H9 (cell line): ENCODE data around the gene PDE3A. TPM values are rescaled to one million over a fixed set of nuclear protein-coding genes. Genes with fewer than 3 reads are reported as not detected.
A peak's percentile ranks its signal among the peaks of the same experiment; 100 is the strongest.

ENCODE experiments used
- DNase-seq: peaks from one replicate; pipeline ENCODE4 v3.0.0-alpha.2; 2017
- H2AFZ ChIP-seq: one replicate; pipeline ENCODE4 v1.6.1; 2013; ENCODE audit warnings: mild to moderate bottlenecking, low read length, control low read depth, moderate library complexity
- H2AK5ac ChIP-seq: 2 replicates; pipeline ENCODE4 v1.6.1; 2013; ENCODE audit warnings: low read length, control low read depth, mixed read lengths; ENCODE audit not compliant: insufficient read length
- H2BK120ac ChIP-seq: one replicate; pipeline ENCODE4 v1.6.1; 2013; ENCODE audit warnings: low read depth, mild to moderate bottlenecking, low read length, control low read depth, inconsistent platforms; ENCODE audit not compliant: poor library complexity, severe bottlenecking
- H2BK12ac ChIP-seq: 2 replicates; pipeline ENCODE4 v1.6.1; 2013; ENCODE audit warnings: low read length, control low read depth, mixed read lengths, low read depth; ENCODE audit not compliant: insufficient read length
- H2BK15ac ChIP-seq: 2 replicates; pipeline ENCODE4 v1.6.1; 2013; ENCODE audit warnings: low read depth, low read length, control low read depth
- H2BK20ac ChIP-seq: one replicate; pipeline ENCODE4 v1.6.1; 2013; ENCODE audit warnings: low read depth, mild to moderate bottlenecking, low read length, control low read depth, inconsistent platforms; ENCODE audit not compliant: poor library complexity, severe bottlenecking
- H2BK5ac ChIP-seq: 2 replicates; pipeline ENCODE4 v1.6.1; 2013; ENCODE audit warnings: low read length, control low read depth, mixed read lengths; ENCODE audit not compliant: insufficient read length
- H3K14ac ChIP-seq: 2 replicates; pipeline ENCODE4 v1.6.1; 2013; ENCODE audit warnings: low read length, control low read depth; ENCODE audit not compliant: insufficient read depth
- H3K18ac ChIP-seq: 2 replicates; pipeline ENCODE4 v1.6.1; 2013; ENCODE audit warnings: low read depth, mild to moderate bottlenecking, mixed read lengths, low read length, control low read depth; ENCODE audit not compliant: insufficient read length
- H3K23ac ChIP-seq: 2 replicates; pipeline ENCODE4 v1.6.1; 2013; ENCODE audit warnings: low read length, control low read depth, mixed read lengths, low read depth; ENCODE audit not compliant: insufficient read length
- H3K23me2 ChIP-seq: 2 replicates; pipeline ENCODE4 v1.6.1; 2013; ENCODE audit warnings: low read depth, mild to moderate bottlenecking, mixed read lengths, low read length, control low read depth; ENCODE audit not compliant: insufficient read length, poor library complexity, severe bottlenecking
- H3K27ac ChIP-seq: 2 replicates; pipeline ENCODE4 v1.5.1; 2013; ENCODE audit warnings: low read length, control low read depth, mixed read lengths, low read depth; ENCODE audit not compliant: insufficient read length
- H3K27me3 ChIP-seq: 2 replicates; pipeline ENCODE4 v1.6.1; 2013; ENCODE audit warnings: low read length, control low read depth, inconsistent platforms; ENCODE audit not compliant: insufficient read depth
- H3K4ac ChIP-seq: 2 replicates; pipeline ENCODE4 v1.6.1; 2013; ENCODE audit warnings: low read depth, mild to moderate bottlenecking, control low read depth, inconsistent platforms, low read length, moderate library complexity
- H3K4me1 ChIP-seq: 2 replicates; pipeline ENCODE4 v1.6.1; 2013; ENCODE audit warnings: low read length, control low read depth, inconsistent platforms; ENCODE audit not compliant: insufficient read depth
- H3K4me2 ChIP-seq: 2 replicates; pipeline ENCODE4 v1.6.1; 2013; ENCODE audit warnings: low read length, control low read depth, mixed read lengths; ENCODE audit not compliant: insufficient read length, insufficient read depth
- H3K56ac ChIP-seq: 2 replicates; pipeline ENCODE4 v1.6.1; 2013; ENCODE audit warnings: low read depth, mild to moderate bottlenecking, mixed read lengths, low read length, control low read depth; ENCODE audit not compliant: insufficient read length
- H3K79me1 ChIP-seq: 2 replicates; pipeline ENCODE4 v1.6.1; 2013; ENCODE audit warnings: low read depth, mild to moderate bottlenecking, moderate library complexity, low read length, control low read depth, inconsistent platforms; ENCODE audit not compliant: insufficient read depth, poor library complexity, severe bottlenecking
- H3K79me2 ChIP-seq: 2 replicates; pipeline ENCODE4 v1.6.1; 2013; ENCODE audit warnings: low read length, control low read depth, inconsistent platforms; ENCODE audit not compliant: insufficient read depth
- H3K9ac ChIP-seq: 2 replicates; pipeline ENCODE4 v1.6.1; 2013; ENCODE audit warnings: low read length, control low read depth, mixed read lengths; ENCODE audit not compliant: insufficient read length; ENCODE audit errors: extremely low read depth
- H3K9me3 ChIP-seq: one replicate; pipeline ENCODE4 v1.6.1; 2013; ENCODE audit warnings: low read depth, low read length, inconsistent platforms; ENCODE audit not compliant: control insufficient read depth
- H3T11ph ChIP-seq: one replicate; pipeline ENCODE4 v1.6.1; 2013; ENCODE audit warnings: mild to moderate bottlenecking, low read length, control low read depth, inconsistent platforms
- H4K20me1 ChIP-seq: one replicate; pipeline ENCODE4 v1.6.1; 2013; ENCODE audit not compliant: control insufficient read depth, insufficient read length, insufficient read depth
- H4K5ac ChIP-seq: 2 replicates; pipeline ENCODE4 v1.6.1; 2013; ENCODE audit warnings: low read depth, mild to moderate bottlenecking, mixed read lengths, low read length, control low read depth; ENCODE audit not compliant: insufficient read length
- H4K8ac ChIP-seq: replicated peaks from 2 replicates; pipeline ENCODE4 v1.6.1; 2013; ENCODE audit warnings: low read length, control low read depth, mixed read lengths, low read depth; ENCODE audit not compliant: insufficient read length
- H4K91ac ChIP-seq: 2 replicates; pipeline ENCODE4 v1.6.1; 2013; ENCODE audit warnings: low read depth, mild to moderate bottlenecking, moderate library complexity, mixed read lengths, low read length, control low read depth; ENCODE audit not compliant: insufficient read length
- H3K27ac Mint-ChIP-seq, 3 experiments: 2 replicates in 2 of 3; 3 replicates in 1 of 3; pipeline ENCODE4 v1.8.0; 2020 to 2021; ENCODE audit warnings: mixed read lengths in 3 of 3, mild to moderate bottlenecking in 1 of 3, moderate library complexity in 1 of 3
- H3K27me3 Mint-ChIP-seq: 2 replicates; pipeline ENCODE4 v1.8.0; 2021; ENCODE audit warnings: low read depth, mild to moderate bottlenecking, moderate library complexity, mixed read lengths
- H3K36me3 Mint-ChIP-seq, 3 experiments: 2 replicates in 2 of 3; 3 replicates in 1 of 3; pipeline ENCODE4 v1.8.0; 2020 to 2021; ENCODE audit warnings: low read depth in 3 of 3, mixed read lengths in 3 of 3; ENCODE audit not compliant: insufficient read depth in 1 of 3
- H3K4me1 Mint-ChIP-seq, 2 experiments: 2 replicates each; pipeline ENCODE4 v1.8.0; 2020; ENCODE audit warnings: mixed read lengths in 2 of 2
- H3K4me3 Mint-ChIP-seq, 2 experiments: 2 replicates in 1 of 2; 3 replicates in 1 of 2; pipeline ENCODE4 v1.8.0; 2020 to 2021; ENCODE audit warnings: mild to moderate bottlenecking in 2 of 2, mixed read lengths in 2 of 2, moderate library complexity in 1 of 2
- H3K9me3 Mint-ChIP-seq, 2 experiments: 2 replicates in 1 of 2; 3 replicates in 1 of 2; pipeline ENCODE4 v1.8.0; 2020; ENCODE audit warnings: mild to moderate bottlenecking in 2 of 2, mixed read lengths in 2 of 2, moderate library complexity in 1 of 2
- CTCF ChIP-seq: fragments of 200-600 bp; sonication (generic); conservative IDR thresholded peaks from 3 replicates; pipeline ENCODE4 v1.8.0; 2021; ENCODE audit warnings: antibody characterized with exemption, mild to moderate bottlenecking
- WGBS: extraction: QIAGEN DNeasy Blood & Tissue Kit; methylation state at CpG from one replicate; pipeline ENCODE4 v1.1.7; 2013; ENCODE audit warnings: missing lambda C conversion rate, low lambda C conversion rate, mixed read lengths; ENCODE audit not compliant: insufficient read length; ENCODE audit errors: extremely low coverage; 5-methylcytosine and 5-hydroxymethylcytosine counted together
- total RNA-seq: library from RNA; stranded (reverse); gene quantifications from 2 replicates; pipeline ENCODE4 v1.2.1, GENCODE V29; 2021

PDE3A gene
- total RNA-seq, 1 experiment from 2014 or later: 3.0 TPM

- no CpG with 5 or more reads among the region's 2 CpGs for WGBS
- Histone ChIP-seq H4K91ac (no peak overlapping the region), H3K18ac (no peak overlapping the region), H3K4ac (no peak overlapping the region), H4K20me1 (no peaks in the 10 kb centered on the region), H3K27me3 (no peaks in the 10 kb centered on the region), H3K23ac (no peak overlapping the region), H3T11ph (no peak overlapping the region), H3K23me2 (no peaks in the 10 kb centered on the region), H3K4me1 (peaks cover 4% of the 10 kb centered on the region; the same call in 1 of the 2 replicates), H2AFZ (no peak overlapping the region), H3K14ac (no peak overlapping the region), H2BK12ac (no peak overlapping the region), H3K27ac (no peak overlapping the region), H3K79me2 (no peaks in the 10 kb centered on the region), H2BK120ac (no peak overlapping the region), H3K79me1 (no peaks in the 10 kb centered on the region), H2BK20ac (no peak overlapping the region), H2BK15ac (no peak overlapping the region), H4K8ac (no peak overlapping the region), H3K56ac (no peak overlapping the region), H2AK5ac (no peak overlapping the region), H3K9ac (no peak overlapping the region), H3K4me2 (peak overlapping the region; percentile 36), H4K5ac (no peak overlapping the region), H3K9me3 (no peaks in the 10 kb centered on the region), H2BK5ac (no peak overlapping the region)
- no peaks in the 10 kb centered on the region for H3K27me3 Mint-ChIP-seq
- no peak for TF ChIP-seq CTCF
- H3K36me3 Mint-ChIP-seq: 0 out of 7 replicates have a peak, but pooled peaks cover 0 to 3% (median 0%) of the 10 kb centered on the region in 3 experiments
- no peaks in the 10 kb centered on the region; a peak in 2 of 5 replicates for H3K9me3 Mint-ChIP-seq
- peak overlapping the region; percentile 1 to 95 (median 88); a peak in 6 of 7 replicates for H3K27ac Mint-ChIP-seq
- peak overlapping the region in 1 of 2 experiments; percentile 2; a peak in 1 of 5 replicates for H3K4me3 Mint-ChIP-seq
- DNase-seq: no peak
- peaks cover 42% of the 10 kb centered on the region in 2 experiments for H3K4me1 Mint-ChIP-seq
Measured at GRCh38 chr12:20403230-20403629, 34.9 kb downstream of the PDE3A start.
